ENCODE data around the gene APEH.

DNA sequence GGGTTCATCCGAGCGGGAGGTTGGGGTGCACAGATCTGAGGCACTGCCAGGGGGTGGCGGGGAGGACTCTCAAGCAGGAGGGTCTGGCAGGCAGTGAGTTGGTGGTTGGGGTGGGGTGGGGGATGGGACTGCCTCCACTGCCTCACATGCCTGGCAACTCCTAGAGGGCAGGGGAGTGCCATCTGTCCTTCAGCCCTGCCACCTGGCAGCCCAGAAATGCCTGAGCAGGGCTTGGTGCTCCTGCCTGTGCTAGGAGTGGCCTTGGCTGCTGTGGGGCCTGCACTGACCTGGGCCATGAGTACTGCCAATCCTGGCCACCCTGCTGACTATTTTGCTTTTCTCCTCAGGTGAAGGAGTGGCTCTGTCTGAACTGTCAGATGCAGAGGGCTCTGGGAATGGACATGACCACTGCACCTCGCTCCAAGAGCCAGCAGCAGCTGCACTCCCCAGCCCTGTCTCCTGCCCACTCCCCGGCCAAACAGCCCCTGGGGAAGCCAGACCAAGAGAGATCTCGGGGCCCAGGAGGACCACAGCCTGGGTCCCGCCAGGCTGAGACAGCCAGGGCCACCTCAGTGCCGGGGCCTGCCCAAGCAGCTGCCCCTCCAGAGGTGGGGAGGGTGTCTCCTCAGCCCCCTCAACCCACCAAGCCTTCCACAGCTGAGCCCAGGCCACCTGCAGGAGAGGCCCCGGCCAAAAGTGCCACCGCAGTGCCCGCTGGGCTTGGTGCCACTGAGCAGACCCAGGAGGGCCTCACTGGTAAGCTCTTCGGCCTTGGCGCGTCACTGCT lies 32.0 kb upstream of the APEH start:
- no peak for TF ChIP-seq CTCF (IDR thresholded peaks at IDR 0.05)
- no peak for TF ChIP-seq POLR2A (IDR thresholded peaks at IDR 0.05)

Measured in esophagus squamous epithelium (tissue), 4 donors.